Ishikawa (cell line): ENCODE data around the gene ATG101.
A peak's percentile ranks its signal among the peaks of the same experiment; 100 is the strongest.

ENCODE experiments used
- CEBPB ChIP-seq: IDR thresholded peaks from 2 replicates; pipeline ENCODE4 v1.6.1; 2012
- CREB1 ChIP-seq: IDR thresholded peaks from 2 replicates; pipeline ENCODE4 v1.6.1; 2012; ENCODE audit warnings: low read depth
- EGR1 ChIP-seq: IDR thresholded peaks from 2 replicates; pipeline ENCODE4 v1.6.1; 2012
- EP300 ChIP-seq: IDR thresholded peaks from 2 replicates; pipeline ENCODE4 v1.6.1; 2012; ENCODE audit warnings: borderline replicate concordance
- FOXM1 ChIP-seq: IDR thresholded peaks from 2 replicates; pipeline ENCODE4 v1.6.1; 2012; ENCODE audit warnings: low read depth, borderline replicate concordance
- NFIC ChIP-seq: IDR thresholded peaks from 2 replicates; pipeline ENCODE4 v1.6.1; 2012
- RAD21 ChIP-seq: IDR thresholded peaks from 2 replicates; pipeline ENCODE4 v1.6.1; 2012; ENCODE audit warnings: low read depth
- REST ChIP-seq: IDR thresholded peaks from 2 replicates; pipeline ENCODE4 v1.6.1; 2012; ENCODE audit warnings: low read depth, mild to moderate bottlenecking
- TAF1 ChIP-seq: IDR thresholded peaks from 2 replicates; pipeline ENCODE4 v1.6.1; 2012; ENCODE audit warnings: low read depth, mild to moderate bottlenecking
- TCF12 ChIP-seq: IDR thresholded peaks from 2 replicates; pipeline ENCODE4 v1.6.1; 2012; ENCODE audit warnings: low read depth
- TEAD4 ChIP-seq: IDR thresholded peaks from 2 replicates; pipeline ENCODE4 v1.6.1; 2012
- USF1 ChIP-seq: IDR thresholded peaks from 2 replicates; pipeline ENCODE4 v1.6.1; 2012
- YY1 ChIP-seq: IDR thresholded peaks from 2 replicates; pipeline ENCODE4 v1.6.1; 2012; ENCODE audit warnings: low read depth
- ZBTB7A ChIP-seq: IDR thresholded peaks from 2 replicates; pipeline ENCODE4 v1.6.1; 2012; ENCODE audit warnings: low read depth
- TF ChIP-seq, protein P1 (sequence below): IDR thresholded peaks from 2 replicates; pipeline ENCODE4 v1.6.1; 2012

The ATG101 gene

DNA sequence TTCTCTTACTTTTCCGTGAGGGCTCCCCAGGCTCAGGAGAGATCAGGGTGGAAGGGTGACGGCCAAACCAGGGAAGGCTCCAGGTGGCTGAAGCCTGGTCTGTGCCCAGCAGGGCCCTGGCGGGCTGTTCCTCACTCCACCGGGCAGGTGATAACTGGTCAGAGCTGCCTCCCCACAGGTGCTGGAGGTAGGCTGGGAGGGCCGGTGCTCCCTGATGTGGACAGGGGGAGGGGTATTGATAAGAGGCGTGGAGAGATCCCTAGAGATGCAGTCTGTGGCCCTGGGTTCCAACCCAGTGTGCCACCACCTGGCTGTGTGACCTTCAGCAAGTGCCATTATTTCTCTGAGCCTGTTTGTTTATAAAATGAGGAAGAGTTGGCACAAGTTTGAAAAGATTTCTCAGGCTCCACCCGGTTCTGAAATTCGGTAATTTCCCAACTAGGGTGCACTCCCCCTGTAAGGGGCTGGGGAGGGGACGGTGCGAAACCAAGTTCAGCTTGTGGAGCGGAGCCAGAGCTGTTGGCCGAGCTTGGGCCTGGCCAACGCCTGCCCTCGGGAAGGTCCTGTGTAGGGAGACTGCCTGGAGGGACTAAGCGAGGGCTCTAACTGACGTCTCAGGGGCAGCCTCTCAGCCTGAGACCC, 19.5 kb upstream of the ATG101 start:
- no peak for TF ChIP-seq TAF1
- TF ChIP-seq EGR1, result no peak
- peak; percentile 7; the same call in 1 of the 2 replicates for TF ChIP-seq NFIC
- TF ChIP-seq TCF12, result peak; percentile 5; the same call in 1 of the 2 replicates
- TF ChIP-seq USF1, result no peak
- TF ChIP-seq ZBTB7A, result no peak

GRCh38 chr12:52050758-52051541, 18.8 kb upstream of the ATG101 start, which contains the start of gene NR4A1:
TSS of gene NR4A1 (plus strand) at chr12:52051442. CDS start at chr12:52054329, 2,887 bp downstream.
- TF ChIP-seq TCF12 (0 out of 2 replicates have a peak, but pooled peaks have one; percentile 8), RAD21 (no peak), CEBPB (no peak), REST (no peak), CREB1 (peak; percentile 88), NFIC (no peak; the same call in 1 of the 2 replicates), USF1 (peak; percentile 65), EGR1 (peak; percentile 53), YY1 (peak; percentile 38; the same call in 1 of the 2 replicates), EP300 (peak; percentile 45), ZBTB7A (peak; percentile 91; the same call in 1 of the 2 replicates), TEAD4 (peak; percentile 96), TAF1 (0 out of 2 replicates have a peak, but pooled peaks have one; percentile 38), FOXM1 (no peak)
- TF ChIP-seq, protein P1, sequence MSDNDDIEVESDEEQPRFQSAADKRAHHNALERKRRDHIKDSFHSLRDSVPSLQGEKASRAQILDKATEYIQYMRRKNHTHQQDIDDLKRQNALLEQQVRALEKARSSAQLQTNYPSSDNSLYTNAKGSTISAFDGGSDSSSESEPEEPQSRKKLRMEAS, result peak; percentile 86

DNA sequence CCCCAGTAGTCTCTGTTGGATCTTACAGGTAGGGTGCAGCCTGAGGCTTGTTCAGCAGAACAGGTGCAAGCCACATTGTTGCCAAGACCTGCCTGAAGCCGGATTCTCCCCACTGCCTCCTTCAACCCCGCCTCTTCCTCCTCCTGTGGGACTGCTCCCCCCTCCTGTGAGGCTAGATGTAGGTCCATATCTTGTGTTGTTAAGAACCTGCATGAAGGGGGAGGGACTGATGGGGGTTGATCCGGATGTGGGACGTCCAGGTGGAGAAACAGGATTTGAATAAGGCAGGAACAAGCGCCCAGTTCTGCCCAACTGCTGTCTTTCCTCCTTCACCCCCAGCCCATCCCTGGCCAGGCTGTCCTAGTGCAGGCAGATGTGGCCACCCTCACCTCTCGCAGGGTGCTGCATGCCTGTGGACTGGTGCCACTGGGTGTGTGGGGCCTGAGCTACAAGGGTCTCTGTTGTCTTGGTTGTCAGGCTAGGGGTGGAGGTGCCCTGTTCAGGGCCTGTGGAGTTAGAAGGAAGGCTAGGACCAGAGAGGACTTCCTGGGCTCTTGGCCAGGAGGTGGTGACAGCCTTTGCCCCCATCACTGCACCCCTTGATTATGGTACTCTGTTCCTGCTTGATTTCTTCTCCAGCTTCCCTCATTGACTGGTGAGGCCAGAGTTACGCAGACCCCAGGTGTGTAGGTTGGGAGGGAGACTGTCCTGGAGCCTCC, 17.2 kb upstream of the ATG101 start:
- no peak for TF ChIP-seq FOXM1
- no peak for TF ChIP-seq YY1
- TF ChIP-seq, protein P1, result peak; percentile 44

DNA sequence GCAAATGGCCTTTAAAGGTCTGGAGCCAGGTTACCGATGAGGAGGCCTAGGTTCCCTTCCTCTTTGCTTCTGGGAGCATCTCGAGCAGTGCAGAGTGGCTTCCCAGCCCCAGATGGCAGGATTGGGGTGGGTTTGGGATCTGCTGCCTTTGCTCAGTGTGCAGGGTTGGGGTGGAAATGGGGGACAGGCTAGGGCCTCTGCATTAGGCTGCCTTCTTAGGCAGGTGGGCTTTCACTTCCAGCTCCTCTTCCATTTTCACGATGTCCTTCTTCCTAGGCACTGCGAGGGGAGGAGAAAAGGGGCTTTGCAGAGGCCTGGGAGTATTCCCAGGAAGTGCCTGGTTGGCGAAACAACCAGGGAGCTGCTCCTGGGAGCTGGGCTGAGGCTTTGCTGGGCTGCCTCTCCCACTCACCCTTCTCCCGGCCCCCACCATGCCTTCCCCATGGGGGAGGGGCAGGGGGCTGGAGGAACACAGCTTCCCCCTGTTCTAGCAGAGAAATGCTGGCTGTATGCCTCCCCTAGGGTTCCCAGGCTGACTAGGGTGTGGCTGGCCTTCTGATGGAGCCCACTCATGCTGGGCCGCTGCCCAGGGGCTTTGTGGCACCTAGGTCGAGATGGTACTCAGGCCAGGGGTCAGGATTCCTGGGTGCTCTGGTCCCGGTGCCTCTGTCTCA, 16.1 kb upstream of the ATG101 start:
- TF ChIP-seq NFIC (no peak), USF1 (no peak), TCF12 (no peak), TAF1 (no peak), TEAD4 (no peak), EP300 (no peak), YY1 (no peak), REST (no peak), EGR1 (no peak), ZBTB7A (no peak), RAD21 (no peak), CREB1 (no peak), FOXM1 (no peak), CEBPB (no peak)
- TF ChIP-seq, protein P1, result no peak
